Osteoblast (primary cell): ENCODE data around the gene PZP. TPM values are rescaled to one million over a fixed set of nuclear protein-coding genes. Genes with fewer than 3 reads are reported as not detected.
"Not testable (repeated sequence)": the region's sequence is repeated elsewhere in the genome, so short reads cannot be mapped to it uniquely, and the experiment has no call there.

ENCODE experiments used
- DNase-seq: peaks from one replicate; pipeline ENCODE4 v3.0.0; 2011; ENCODE audit warnings: low spot score, mixed read lengths; ENCODE audit not compliant: insufficient read length; ENCODE audit errors: missing footprints
- H2AFZ ChIP-seq: 2 replicates; pipeline ENCODE4 v1.6.0; 2011; ENCODE audit warnings: mild to moderate bottlenecking, low read length
- H3K27ac ChIP-seq: 2 replicates; pipeline ENCODE4 v1.5.1; 2011; ENCODE audit warnings: mild to moderate bottlenecking, low read depth, low read length, moderate library complexity
- H3K27me3 ChIP-seq: 2 replicates; pipeline ENCODE4 v1.6.0; 2012; ENCODE audit warnings: mild to moderate bottlenecking, control low read depth, inconsistent platforms, low read length, moderate library complexity; ENCODE audit not compliant: insufficient read depth
- H3K36me3 ChIP-seq: 2 replicates; pipeline ENCODE4 v1.5.1; 2011; ENCODE audit warnings: mild to moderate bottlenecking, low read length, control low read depth, moderate library complexity; ENCODE audit not compliant: insufficient read depth
- H3K4me1 ChIP-seq: 2 replicates; pipeline ENCODE4 v1.5.1; 2011; ENCODE audit warnings: mild to moderate bottlenecking, low read length, control low read depth, moderate library complexity; ENCODE audit not compliant: insufficient read depth
- H3K4me2 ChIP-seq: 2 replicates; pipeline ENCODE4 v1.6.0; 2011; ENCODE audit warnings: mild to moderate bottlenecking, low read length; ENCODE audit not compliant: insufficient read depth
- H3K4me3 ChIP-seq: fragments of 200-600 bp; sonication (generic); 3 replicates; pipeline ENCODE4 v1.5.1; 2012; ENCODE audit warnings: mild to moderate bottlenecking, low read length, inconsistent platforms; ENCODE audit not compliant: insufficient read depth
- H3K79me2 ChIP-seq: 2 replicates; pipeline ENCODE4 v1.6.0; 2012; ENCODE audit warnings: mild to moderate bottlenecking, low read length, control low read depth, inconsistent platforms; ENCODE audit not compliant: insufficient read depth
- H3K9me3 ChIP-seq: 2 replicates; pipeline ENCODE4 v1.5.1; 2011; ENCODE audit warnings: low read depth, low read length, control low read depth
- H4K20me1 ChIP-seq: 2 replicates; pipeline ENCODE4 v1.6.0; 2012; ENCODE audit warnings: mild to moderate bottlenecking, low read length, control low read depth; ENCODE audit not compliant: insufficient read depth
- CTCF ChIP-seq: IDR thresholded peaks from 2 replicates; pipeline ENCODE4 v1.5.1; 2011; ENCODE audit warnings: mild to moderate bottlenecking, low read depth, low read length, moderate library complexity; ENCODE audit errors: extremely low read depth
- total RNA-seq: library from RNA; depleted of rRNA; stranded (reverse); fragments of >200 nt; gene quantifications from 2 replicates; pipeline ENCODE4 v1.2.3, GENCODE V29; 2012

Gene PZP
- total RNA-seq, 1 donor = not detected

GRCh38 chr12:9144730-9145106 is 63.5 kb downstream of the PZP start:
- Histone ChIP-seq H3K27me3 (no peaks in the 10 kb centered on the region), H4K20me1 (no peaks in the 10 kb centered on the region), H3K79me2 (no peaks in the 10 kb centered on the region), H2AFZ (no peak overlapping the region), H3K4me3 (no peak overlapping the region), H3K4me1 (no peaks in the 10 kb centered on the region), H3K4me2 (no peak overlapping the region), H3K9me3 (no peaks in the 10 kb centered on the region), H3K36me3 (no peaks in the 10 kb centered on the region), H3K27ac (no peak overlapping the region)
- DNase-seq = no peak
- no peak for TF ChIP-seq CTCF

GRCh38 chr12:9143929-9144729 is 64.1 kb downstream of the PZP start:
- Histone ChIP-seq H4K20me1 (no peaks in the 10 kb centered on the region), H3K9me3 (no peaks in the 10 kb centered on the region), H3K4me1 (no peaks in the 10 kb centered on the region), H3K4me3 (no peak overlapping the region), H3K36me3 (no peaks in the 10 kb centered on the region), H3K4me2 (no peak overlapping the region), H3K79me2 (no peaks in the 10 kb centered on the region), H2AFZ (no peak overlapping the region), H3K27ac (no peak overlapping the region), H3K27me3 (no peaks in the 10 kb centered on the region)
- TF ChIP-seq CTCF = no peak
- DNase-seq = no peak

- H3K27me3 ChIP-seq = no peaks in the 10 kb centered on the region
- DNase-seq = no peak
Observed at GRCh38 chr12:9143137-9143536, 65.1 kb downstream of the PZP start.

GRCh38 chr12:9139588-9140290 is 68.5 kb downstream of the PZP start:
- H3K4me1 ChIP-seq, DNase-seq, H3K4me3 ChIP-seq, H2AFZ ChIP-seq, H3K4me2 ChIP-seq, H3K79me2 ChIP-seq, H3K9me3 ChIP-seq, H3K27ac ChIP-seq, H3K27me3 ChIP-seq, H3K36me3 ChIP-seq, H4K20me1 ChIP-seq: not testable (repeated sequence)

More at GRCh38 chr12:9143137-9143536, 65.1 kb downstream of the PZP start:
- Histone ChIP-seq H3K9me3 (no peaks in the 10 kb centered on the region), H3K4me2 (no peak overlapping the region), H3K79me2 (no peaks in the 10 kb centered on the region), H3K36me3 (no peaks in the 10 kb centered on the region), H2AFZ (no peak overlapping the region), H4K20me1 (no peaks in the 10 kb centered on the region), H3K4me3 (no peak overlapping the region), H3K27ac (no peak overlapping the region), H3K4me1 (no peaks in the 10 kb centered on the region)
- no peak for TF ChIP-seq CTCF
